HL-60/S4 treated with retinoic acid at 250 ng/mL for 4 days and 3 days (cell line): Measurements from ENCODE around the gene FCGR3B.
"Not testable (repeated sequence)": the region's sequence is repeated elsewhere in the genome, so short reads cannot be mapped to it uniquely, and the experiment has no call there.

Experiments used
- in situ Hi-C: fragments of 300-500 bp; cut with MboI; formaldehyde crosslinking; loops from 2 replicates; pipeline ENCODE4 v1.7.0; 2022; ENCODE audit warnings: low sequenced_read_pairs

Gene FCGR3B

DNA sequence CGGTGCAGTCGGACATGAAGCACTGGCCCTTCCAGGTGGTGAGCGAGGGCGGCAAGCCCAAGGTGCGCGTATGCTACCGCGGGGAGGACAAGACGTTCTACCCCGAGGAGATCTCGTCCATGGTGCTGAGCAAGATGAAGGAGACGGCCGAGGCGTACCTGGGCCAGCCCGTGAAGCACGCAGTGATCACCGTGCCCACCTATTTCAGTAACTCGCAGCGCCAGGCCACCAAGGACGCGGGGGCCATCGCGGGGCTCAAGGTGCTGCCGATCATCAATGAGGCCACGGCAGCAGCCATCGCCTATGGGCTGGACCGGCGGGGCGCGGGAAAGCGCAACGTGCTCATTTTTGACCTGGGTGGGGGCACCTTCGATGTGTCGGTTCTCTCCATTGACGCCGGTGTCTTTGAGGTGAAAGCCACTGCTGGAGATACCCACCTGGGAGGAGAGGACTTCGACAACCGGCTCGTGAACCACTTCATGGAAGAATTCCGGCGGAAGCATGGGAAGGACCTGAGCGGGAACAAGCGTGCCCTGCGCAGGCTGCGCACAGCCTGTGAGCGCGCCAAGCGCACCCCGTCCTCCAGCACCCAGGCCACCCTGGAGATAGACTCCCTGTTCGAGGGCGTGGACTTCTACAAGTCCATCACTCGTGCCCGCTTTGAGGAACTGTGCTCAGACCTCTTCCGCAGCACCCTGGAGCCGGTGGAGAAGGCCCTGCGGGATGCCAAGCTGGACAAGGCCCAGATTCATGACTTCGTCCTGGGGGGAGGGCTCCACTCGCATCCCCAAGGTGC is 24.2 kb downstream of the FCGR3B start:
- in situ Hi-C loops, result not testable (repeated sequence)

GRCh38 chr1:161605762-161606540 is 25.0 kb downstream of the FCGR3B start:
- in situ Hi-C loops, result not testable (repeated sequence)

GRCh38 chr1:161605024-161605423 is 26.0 kb downstream of the FCGR3B start:
- in situ Hi-C loops, result not testable (repeated sequence)

GRCh38 chr1:161597077-161597476 is 33.9 kb downstream of the FCGR3B start:
- in situ Hi-C loops, result not testable (repeated sequence)

DNA sequence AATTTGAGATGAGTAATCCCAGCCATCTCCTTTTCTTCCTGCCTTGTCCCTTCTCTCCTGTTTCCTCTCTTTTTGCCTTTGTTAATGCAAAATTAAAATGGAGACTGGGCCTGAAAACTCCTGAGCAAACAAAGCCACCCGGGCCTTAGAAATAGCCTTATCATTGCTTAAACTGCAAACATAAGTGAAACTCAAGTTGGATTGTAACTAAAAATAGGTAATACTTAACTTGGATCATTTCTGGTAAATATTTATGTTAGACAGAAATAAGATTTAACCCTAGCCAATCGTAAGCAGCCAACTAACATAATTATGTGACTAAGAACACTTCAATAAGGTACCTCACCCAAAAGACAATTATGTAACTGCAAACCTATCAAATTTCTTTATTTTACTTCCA is 35.4 kb downstream of the FCGR3B start:
- in situ Hi-C loops, result not testable (repeated sequence)

DNA sequence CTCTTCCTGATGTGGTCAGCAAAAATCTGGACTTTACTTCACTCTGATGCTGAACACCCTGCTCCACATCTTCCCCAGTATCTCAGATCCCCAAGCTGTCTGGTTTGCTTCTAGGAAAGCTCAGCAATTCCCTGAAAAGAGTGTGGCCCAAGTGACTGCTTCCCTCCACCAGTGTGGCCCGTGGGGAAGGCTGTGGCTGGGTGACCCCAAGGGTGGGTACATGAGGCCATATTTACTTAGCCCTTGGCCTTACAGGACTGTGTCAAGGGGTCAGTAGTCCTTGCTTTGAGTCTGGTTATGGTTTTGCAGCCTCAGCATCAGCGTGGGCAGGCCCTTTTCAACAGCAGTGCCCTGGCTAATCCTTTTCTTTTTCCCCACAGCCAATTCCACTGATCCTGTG is 35.8 kb downstream of the FCGR3B start:
- in situ Hi-C loops, result not testable (repeated sequence)

DNA sequence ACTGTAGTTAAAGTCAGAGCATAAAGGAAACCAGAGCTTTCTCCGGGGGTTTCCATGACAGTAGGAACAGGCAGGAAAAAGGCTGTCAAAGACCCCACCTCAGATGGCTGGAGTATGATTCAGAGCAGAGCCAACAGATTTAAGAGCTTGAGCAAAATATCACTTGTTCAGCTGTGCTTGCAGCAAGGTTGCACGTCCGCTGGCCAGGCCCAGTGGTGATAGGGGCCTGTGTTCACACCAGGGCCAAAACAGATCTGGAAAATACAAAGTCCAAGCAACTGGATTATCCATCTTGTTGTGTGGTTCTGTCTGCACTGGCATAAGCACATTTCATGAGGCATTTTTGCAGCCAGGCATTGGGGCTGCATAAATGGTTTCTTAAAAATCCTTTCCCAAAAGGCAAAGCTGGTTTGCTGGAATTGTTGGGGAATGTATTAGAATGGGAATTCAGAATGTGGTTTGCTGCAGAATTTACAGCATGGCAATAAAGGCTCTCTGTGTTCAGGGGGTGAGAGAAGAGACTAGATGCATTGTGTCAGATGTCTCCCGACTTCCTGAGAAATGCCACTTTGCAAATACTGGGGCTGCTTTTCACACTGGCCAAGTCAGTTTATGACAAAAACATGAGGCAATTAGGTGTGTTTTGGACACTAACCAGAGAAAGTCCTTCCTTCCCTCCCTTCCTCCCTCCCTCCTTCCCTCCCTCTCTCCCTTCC is 36.5 kb downstream of the FCGR3B start:
- in situ Hi-C loops, result not testable (repeated sequence)

- in situ Hi-C loops, result not testable (repeated sequence)
Measured at GRCh38 chr1:161593092-161593755, 37.8 kb downstream of the FCGR3B start.

- in situ Hi-C loops, result not testable (repeated sequence)
Measured at GRCh38 chr1:161592586-161592985, 38.4 kb downstream of the FCGR3B start.

- in situ Hi-C loops, result not testable (repeated sequence)
Measured at GRCh38 chr1:161589920-161590319, 41.1 kb downstream of the FCGR3B start.

- in situ Hi-C loops, result not testable (repeated sequence)
Measured at GRCh38 chr1:161589365-161589764, 41.6 kb downstream of the FCGR3B start.

GRCh38 chr1:161588596-161588995 is 42.4 kb downstream of the FCGR3B start:
- in situ Hi-C loops, result not testable (repeated sequence)

- in situ Hi-C loops, result not testable (repeated sequence)
Measured at GRCh38 chr1:161582882-161583281, 48.1 kb downstream of the FCGR3B start.

- in situ Hi-C loops, result not testable (repeated sequence)
Measured at GRCh38 chr1:161580879-161581537, 50.0 kb downstream of the FCGR3B start.

- in situ Hi-C loops, result not testable (repeated sequence)
Measured at GRCh38 chr1:161579856-161580507, 51.0 kb downstream of the FCGR3B start.

- in situ Hi-C loops, result not testable (repeated sequence)
Measured at GRCh38 chr1:161576676-161577075, 54.3 kb downstream of the FCGR3B start.
